ENCODE results near the gene FBN1.

FBN1 gene

DNA sequence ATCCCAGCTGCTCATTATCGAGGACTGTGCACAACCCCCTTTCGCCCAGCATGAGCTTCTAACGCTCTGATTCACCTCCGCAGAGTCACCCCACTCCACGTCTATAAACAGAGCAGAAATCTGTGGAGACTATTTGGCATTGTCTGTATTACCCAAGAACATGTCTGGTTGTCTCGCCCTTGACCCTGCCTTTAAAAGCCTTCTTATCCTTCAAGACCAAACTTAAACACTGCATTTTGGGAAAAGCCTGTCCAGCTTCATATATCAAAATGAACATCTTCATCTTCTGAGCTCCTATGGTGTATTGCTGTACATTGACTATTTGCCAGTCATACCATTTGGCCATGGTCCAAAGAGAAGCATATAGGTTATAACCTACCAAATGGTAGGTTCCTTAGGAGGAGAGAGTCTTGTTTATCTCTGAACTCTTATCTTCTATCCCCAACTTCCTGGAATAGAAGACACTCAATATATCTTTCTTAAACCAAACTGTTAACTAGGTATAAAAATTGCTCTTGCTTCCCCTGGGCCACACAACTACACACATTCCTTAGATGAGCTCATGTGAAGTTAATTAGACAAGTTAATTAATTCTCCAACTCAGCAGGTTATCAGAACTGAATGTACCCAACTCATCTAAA is 90.1 kb downstream of the FBN1 start:
- DNase-seq (ENCODE audit: low read depth in 2 of 2): no peak

DNA sequence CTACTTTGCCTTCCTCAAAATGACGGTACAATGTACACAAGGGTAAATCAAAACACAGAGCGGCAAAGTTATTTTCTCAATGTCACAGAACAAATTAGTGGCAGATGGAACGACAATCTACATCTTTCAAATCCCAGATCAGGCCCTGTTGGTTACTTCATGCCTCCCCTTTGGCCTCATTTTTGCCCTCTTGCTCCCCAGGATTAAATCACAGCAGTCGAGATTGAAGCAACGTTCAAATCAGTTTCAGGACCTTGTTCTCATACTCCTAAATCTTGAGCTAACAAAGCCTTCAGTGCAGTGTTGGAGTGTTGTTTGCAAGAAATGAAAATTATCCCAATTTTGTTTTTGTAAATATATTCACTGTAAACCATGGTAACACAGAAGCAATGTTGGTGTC is 91.4 kb downstream of the FBN1 start:
- DNase-seq (ENCODE audit: low read depth in 2 of 2): no peak

DNA sequence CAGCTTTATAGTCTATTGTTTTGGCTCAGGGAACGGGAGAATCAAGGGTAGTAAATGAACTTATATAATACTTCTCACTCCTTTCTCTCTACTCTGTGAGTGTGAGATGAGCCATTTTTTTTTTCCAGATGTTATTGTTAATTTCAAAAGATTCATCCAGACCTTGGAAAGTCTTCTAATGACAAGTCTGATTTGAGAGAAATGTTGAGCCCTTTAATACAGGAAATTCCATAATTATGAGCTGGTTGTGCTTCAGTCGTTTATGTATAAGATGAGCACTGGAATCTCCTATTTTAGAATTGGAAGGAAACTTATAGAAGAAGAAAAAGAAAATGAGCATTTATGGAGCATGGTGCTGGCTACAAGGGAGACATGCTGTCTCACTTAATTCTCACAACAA is 92.0 kb downstream of the FBN1 start:
- DNase-seq (ENCODE audit: low read depth in 2 of 2): no peak

DNA sequence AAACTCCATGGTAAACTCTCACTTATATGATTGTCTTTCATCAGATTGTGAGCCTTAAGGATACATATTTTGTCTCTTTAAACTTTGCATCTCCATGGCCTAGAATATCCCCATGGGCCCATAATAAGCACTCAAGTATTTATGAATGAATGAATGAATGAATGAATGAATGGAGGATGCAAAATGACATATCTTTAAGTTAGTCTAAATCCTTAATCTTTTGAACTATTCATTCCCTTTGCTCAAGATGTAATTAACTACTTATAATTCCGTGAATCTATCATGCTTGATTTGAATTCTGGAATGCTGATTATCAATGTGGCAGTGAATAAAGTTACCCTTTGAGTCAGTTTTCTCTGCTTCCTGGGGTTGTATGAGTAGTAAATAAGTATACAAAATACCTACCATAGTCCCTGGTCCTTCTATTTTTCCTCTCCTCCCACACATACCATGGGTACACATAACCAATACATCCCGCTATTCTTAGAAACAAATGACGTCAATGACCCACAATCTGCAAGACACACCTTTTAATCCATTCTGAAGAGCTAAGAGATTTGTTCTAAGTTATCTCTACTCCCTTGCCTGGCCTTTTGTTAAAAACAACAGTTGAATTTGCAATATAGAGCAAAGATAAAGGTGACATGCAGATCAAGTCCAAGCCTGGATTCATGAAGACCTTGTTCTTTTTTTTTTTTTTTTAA is 94.5 kb downstream of the FBN1 start:
- no peak for DNase-seq (ENCODE audit: low read depth in 2 of 2)

DNA sequence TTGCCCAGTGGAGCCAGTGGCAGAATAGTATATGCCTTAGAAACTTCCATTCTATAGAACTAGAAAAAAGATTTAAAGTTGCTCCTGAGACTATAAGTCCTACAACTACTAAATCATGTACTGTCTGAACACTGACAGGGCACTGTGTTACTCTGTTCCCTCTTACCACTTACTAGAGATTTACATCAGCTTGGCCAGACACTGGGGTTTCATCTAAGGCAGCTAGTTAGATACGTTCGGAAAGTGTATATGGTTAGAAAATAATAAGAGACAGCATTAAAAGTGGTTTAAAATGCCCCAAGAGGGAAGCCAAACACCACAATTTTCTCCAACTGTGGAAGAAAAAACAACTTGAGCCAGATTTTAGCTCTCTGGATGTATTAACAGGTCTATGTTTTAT is 97.1 kb downstream of the FBN1 start:
- no peak for DNase-seq (ENCODE audit: low read depth in 2 of 2)

DNA sequence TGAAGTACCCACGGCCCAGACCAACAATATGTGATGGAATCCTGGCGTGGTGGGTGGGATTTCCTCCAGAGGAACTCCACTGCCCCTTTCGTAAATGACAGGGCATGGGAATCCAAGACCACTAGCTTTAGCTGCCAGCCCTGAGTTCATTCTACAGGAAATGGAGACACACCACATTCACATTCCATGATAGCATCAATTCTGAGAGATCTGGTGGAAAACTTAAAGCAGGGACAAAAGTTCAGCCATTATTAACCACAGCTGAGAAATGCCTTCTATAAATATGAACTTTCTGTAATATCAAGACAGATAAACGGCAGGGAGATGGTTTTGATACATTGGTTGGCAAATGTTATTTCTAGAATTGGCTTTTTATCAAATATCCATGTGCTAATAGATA is 98.2 kb downstream of the FBN1 start:
- DNase-seq (ENCODE audit: low read depth in 2 of 2): no peak

DNA sequence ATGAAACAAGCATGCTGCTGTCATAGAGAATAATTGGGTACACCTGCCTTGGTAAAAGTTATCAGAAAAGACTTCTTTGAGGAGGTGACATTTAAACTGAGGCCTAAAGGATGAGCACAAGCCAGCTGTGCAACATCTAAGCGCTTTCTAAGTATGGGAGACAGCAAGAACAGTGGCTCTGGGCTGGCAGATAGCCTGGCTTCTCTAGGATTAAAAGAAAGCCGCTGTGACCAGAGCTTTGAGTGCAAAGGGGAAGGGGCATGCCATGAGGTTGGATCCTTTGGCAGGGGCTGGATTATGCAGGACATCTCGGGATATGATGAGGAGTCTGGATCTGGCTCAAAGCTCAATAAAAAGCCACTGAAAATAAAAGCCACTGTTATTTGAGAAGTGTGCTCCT is 99.2 kb downstream of the FBN1 start:
- DNase-seq (ENCODE audit: low read depth in 2 of 2): no peak

DNA sequence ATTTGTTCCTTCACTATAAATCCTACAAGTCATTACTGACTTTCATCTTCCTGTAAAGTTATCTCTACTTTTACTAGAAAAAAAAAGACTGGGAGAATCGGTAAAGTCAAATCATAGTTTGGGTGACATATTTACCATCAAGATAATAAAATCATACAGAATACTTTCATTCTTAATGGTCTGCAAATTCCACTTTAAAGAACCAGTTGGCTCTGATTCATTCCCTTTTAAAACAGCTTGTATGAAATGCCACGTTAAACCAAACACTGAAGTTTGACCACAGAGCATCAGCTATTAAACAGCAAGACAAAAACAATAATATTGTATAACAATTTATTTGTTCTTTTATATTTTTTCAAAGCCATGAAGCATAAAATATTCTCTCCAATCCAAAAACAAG is 100.7 kb downstream of the FBN1 start:
- DNase-seq (ENCODE audit: low read depth in 2 of 2): no peak

DNA sequence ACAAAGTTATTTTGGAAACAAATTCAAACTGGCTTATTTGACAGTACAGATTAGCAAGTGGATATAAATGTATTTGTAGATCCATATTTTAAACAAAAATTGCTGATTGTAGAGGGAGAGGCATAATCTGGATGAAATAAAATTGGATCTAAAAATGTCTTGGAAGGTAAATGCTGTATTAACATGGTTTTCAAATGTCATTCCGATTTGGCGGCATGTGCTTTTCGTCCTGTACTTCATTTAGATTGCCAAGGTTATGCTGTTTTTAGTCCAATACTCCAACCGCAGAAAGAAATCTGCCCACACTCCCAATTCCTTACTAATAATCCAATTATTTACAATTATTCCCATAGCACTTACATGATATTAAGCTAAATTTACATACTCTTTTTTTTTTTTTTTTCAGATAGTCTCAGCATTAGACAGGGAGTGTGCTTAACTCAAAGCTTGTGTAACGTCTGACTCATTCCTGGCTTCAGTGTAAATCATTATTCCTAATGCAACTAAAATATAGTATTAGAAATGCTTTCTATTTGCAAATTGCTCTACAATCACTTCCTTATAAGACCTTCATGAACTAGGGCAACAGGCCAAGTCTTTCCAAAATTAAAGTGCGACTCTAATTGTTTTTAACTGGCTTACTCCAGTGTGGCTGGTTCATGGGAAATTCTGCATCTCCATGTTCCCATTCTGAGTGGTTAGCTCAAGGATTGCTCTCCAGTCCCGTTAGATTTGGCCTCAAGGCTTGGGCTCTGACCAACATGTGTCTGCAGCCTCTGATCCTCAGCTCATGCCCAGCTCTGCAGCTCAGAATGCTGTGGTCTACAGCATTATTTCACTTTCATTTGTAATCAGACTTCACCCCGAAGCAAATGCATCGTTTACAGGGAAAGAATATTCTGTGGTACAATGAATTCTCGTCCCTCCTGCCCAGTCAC is 103.9 kb downstream of the FBN1 start:
- no peak for DNase-seq (ENCODE audit: low read depth in 2 of 2)

DNA sequence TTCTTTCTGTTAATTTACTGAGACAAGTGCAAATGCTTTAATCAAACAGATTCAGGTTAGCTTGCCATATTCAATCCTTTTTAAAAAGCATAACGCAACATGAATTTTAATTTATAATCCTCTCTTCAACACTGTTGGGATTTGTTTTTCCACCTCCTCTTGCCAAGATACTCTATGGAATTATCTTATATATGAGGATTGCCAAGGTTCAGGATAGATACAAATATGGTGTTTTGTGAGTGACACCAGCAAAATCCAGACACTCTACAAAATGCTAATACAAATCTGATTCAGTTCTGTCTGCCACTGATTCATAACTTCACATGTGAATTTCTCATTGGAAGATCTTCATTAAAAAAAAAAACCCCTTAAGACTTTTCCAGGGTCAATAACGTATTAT is 104.8 kb downstream of the FBN1 start:
- no peak for DNase-seq (ENCODE audit: low read depth in 2 of 2)

DNA sequence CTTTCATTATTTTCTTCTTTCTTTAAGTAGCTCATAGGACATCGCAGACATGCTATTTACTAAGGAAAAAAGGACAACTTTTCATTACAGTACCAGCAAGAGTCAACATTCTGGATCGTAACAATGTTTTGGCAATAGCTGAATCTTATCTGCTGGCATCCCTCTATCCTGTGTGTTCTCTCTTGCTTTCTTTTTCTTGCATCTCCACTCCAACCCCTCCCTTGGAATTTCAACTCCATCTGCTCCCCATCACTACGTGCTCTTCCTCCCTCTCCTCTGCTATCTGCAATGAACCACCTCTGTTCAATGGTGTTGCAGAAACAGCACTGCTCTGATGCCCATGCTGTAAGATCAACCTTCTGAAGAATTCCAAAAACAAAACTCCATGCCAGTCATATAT is 106.6 kb downstream of the FBN1 start:
- DNase-seq (ENCODE audit: low read depth in 2 of 2): no peak

DNA sequence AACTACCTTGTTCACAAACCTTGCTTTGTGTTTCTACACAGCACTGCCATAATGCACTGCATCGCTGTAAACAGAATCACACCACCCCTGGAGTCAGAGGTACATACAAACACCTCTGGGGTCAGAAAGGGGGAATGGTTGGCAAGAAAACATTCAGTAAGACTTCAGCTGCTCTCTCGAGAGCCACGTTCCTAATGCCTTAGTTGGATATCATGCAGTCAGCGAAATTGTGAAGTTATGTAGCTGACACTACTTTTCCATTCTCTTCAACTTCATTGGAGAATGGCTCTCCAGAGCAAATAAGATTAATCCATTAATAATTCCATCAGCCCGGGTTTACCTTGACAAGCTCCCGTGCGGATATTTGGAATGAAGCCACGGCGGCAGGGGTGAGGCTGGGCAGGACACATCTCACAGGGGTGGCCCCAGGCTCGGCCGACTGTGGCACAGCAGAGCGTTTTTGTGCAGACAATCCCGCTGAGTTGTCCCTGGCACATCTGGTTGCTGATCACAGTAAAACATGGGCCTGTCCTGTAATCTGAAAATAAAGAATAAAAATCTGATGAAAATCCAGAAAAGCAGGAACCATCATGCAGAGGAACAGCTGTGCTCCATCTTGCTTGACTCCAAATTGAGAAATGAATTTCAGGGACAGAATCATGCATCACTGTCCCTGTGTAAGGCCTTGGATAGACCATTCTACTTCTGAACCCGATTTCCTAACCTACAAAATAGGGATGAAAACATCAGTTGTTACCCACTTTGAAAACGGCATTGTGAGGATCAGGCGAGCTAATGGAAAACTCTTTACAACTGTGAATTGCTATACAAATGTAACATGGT is 108.0 kb downstream of the FBN1 start:
- no peak for DNase-seq (ENCODE audit: low read depth in 2 of 2)

DNA sequence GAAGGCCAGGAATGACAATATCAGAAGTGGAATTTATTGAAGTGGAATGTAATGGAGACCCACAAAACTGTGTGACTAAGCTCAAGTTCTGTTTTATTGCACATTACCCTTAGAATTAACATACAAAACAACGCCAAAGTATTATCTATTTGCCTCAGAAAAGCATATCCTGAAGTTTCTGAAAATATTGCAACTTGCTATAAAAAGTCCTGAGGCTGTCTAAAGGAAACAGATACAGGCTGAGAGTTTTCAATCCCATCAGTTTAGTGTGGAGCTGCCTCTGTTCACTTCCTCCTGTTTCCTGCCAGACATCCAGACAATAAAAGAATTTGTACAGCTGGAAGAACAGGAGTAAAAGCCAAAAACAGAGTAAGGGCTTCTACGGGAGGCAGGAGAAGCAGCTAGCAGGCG is 108.8 kb downstream of the FBN1 start:
- no peak for DNase-seq (ENCODE audit: low read depth in 2 of 2)

DNA sequence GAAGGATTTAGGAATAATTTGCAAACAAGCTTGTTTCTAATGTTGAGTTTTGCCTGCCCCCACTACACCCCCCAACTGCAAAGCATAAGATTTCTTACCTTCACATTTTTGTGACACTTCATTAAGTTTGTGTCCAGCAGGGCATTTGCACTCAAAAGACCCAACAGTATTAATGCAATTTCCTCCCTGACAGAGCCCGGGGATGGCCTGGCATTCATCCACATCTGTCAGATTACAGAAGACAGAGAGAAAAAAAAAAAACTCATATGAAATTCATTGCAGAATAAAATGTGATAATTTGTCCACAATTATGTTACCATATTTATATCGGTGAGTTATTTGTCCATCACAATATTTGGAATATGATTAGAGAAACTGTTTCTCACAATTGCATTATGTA is 111.5 kb downstream of the FBN1 start:
- DNase-seq (ENCODE audit: low read depth in 2 of 2): no peak

DNA sequence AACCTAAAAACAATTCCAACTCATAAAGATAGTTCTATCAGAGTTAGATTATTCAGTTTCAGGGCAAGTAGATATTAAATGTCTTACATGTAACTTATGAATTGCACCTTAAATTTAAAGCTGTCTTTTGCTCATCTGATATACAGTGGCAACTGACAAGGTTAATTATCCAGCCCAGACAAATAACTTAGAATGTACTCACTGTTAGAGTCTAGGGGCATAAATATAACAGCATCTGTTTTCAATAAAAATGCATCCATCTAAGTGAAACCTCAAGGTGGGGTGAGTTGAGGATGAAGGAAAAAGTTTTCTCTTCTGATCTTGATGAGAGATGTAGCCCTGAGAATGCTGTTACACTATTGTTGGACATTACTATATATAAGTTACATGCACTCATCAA is 112.6 kb downstream of the FBN1 start:
- no peak for DNase-seq (ENCODE audit: low read depth in 2 of 2)

DNA sequence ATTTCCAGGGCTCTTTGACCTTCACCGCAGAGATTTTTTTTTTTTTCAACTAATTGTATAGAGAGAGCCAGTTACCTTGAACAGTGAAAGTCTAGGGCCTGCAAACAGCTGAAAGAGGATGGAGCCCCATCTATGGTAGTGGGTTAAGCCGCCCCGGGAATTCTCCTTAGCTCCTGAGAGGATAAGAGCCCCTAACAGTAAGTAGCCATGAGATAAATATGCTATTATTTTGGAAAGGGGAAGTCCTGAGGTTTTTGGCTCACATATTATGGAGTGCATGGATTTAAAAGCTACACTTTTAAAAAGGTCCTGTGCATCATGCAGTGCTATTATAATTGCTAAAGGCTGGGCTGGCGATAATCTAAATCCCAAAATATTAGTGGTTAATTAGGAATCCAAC is 115.0 kb downstream of the FBN1 start:
- DNase-seq (ENCODE audit: low read depth in 2 of 2): no peak

DNA sequence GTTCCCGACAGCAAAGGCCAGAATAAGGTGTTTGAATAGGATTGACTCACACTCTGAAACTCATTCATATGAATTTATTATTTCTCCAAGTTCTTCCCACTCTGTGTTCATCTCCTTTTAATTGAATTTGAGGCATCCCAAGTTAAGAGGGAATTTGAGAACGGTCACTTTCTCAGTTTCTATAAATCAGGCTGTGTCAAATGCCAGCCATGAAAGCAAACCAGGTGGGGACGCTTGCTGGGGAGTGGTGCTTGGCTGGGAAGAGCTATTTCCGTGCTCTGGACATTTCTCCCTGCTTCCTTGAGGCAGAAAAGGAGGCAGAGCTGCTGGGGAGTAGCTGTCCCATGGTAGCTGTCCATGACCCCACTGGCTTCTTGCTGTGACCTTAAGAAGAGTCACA is 116.6 kb downstream of the FBN1 start:
- DNase-seq (ENCODE audit: low read depth in 2 of 2): no peak

DNA sequence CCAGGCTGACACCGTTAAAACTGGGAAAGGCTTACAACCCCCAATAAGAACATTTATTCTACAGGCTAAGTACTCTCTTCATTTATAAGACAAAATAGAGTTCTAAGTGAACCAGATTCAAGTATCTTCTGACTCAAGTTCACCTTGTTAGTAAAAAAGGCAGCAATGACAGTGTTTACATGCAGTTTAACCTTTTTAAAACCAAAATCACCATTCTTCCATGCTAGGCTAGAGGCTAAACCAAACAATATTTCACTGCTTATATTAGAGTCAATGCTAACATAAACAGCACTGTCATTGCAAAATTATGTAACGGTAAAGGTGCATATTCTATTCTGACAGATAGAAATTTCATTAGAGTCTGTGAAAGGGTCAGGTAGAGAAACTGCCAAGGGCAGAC is 118.0 kb downstream of the FBN1 start:
- no peak for DNase-seq (ENCODE audit: low read depth in 2 of 2)

DNA sequence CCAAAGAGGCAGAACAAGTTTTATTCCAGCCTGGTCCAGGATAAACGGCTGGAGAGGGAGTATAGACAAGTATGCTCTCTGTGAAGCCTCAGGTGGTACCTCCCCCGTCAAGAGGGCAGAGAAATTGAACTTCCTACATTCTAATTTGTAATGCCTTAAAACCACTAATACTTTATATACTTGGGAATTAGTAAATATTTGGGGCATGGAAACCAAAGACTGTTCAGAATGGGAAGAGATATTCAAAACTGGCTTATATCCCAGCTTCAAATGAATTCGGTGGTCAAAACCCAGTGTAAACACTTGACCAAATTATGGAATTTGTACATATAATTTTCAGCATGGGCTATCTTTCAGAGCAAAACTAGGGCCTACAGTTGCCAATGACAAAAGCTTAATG is 122.6 kb downstream of the FBN1 start:
- no peak for DNase-seq (ENCODE audit: low read depth in 2 of 2)

DNA sequence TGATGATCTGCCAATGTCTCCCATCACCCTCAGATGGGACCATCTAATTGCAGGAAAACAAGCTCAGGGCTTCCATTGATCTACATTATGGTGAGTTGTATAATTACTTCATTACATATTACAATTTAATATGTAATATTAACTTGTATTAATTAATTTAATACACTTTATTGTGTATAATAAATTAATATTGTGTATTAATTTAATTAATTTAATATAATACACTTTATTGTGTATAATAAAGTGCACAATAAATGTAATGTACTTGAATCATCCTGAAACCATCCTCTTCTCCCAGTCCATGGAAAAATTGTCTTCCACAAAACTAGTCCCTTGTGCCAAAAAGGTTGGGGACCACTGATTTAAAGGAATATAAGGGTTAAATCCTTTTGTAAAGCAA is 123.4 kb downstream of the FBN1 start:
- no peak for DNase-seq (ENCODE audit: low read depth in 2 of 2)

DNA sequence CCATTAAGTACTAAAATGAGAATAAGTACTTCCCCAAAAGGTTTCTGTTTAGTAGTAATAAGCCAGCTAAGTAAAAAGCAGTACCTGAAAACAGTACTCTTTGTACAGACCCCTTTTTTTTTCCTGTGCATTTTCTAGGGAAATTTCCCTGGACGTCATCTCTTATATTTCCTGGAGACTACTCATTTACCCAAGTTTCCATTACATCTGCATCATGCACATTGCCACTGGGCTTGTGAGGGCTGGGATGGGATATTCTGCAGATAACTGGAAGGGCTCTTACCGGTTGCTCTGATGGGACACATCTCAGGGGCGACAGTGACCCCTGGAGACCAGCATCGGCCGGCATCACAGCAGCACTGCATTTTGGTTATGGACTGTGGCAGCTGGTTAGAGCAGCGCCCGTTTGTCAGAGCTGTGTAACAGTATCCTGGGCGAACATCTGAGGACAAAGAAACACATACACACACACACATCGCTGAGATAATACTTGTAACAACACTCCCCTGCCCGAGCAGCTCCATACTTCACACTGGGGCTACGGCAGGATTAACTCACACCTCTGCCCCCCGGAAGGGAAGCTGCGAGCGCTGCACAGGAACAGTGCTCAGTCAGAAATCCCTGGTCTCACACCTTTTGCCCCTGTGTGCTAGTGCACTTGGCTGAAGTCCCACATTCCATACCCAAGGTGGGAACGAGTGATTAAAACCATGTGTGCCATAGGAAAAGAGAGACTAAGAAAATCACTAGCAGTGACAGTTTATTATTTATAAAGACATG is 124.9 kb downstream of the FBN1 start:
- no peak for DNase-seq (ENCODE audit: low read depth in 2 of 2)
